ENCODE data around the gene FRMD8. TPM values are rescaled to one million over a fixed set of nuclear protein-coding genes. Genes with fewer than 3 reads are reported as not detected.

FRMD8 gene
- total and polyA plus RNA-seq, 9 of the 15 experiments (the other 6 are each of a cell fraction or from before 2014, with no cell fraction given) = 4.5 to 54.5 (median 15.8) TPM

GRCh38 chr11:65418681-65419459 lies 32.4 kb downstream of the FRMD8 start (continued):
- TF ChIP-seq ETV1 (tag; conservative IDR thresholded peaks at IDR 0.05; ENCODE audit: low read depth) (peak; percentile 90), CREB3L1 (IDR thresholded peaks at IDR 0.05; ENCODE audit: borderline replicate concordance, low read depth) (peak; percentile 60; the same call in 1 of the 2 replicates), CHCHD3 (CRISPR knock-in tag; IDR thresholded peaks at IDR 0.05) (no peak), ZNF518B (CRISPR knock-in tag; IDR thresholded peaks at IDR 0.05) (no peak), POLR2B (IDR thresholded peaks at IDR 0.05; ENCODE audit: low read depth, partially characterized antibody) (peak; percentile 80), ZNF277 (CRISPR knock-in tag; IDR thresholded peaks at IDR 0.05; ENCODE audit: borderline replicate concordance) (no peak), TEAD1 (CRISPR knock-in tag; IDR thresholded peaks at IDR 0.05) (peak; percentile 37 to 63; a peak in 3 of 4 replicates), NONO (IDR thresholded peaks at IDR 0.05; ENCODE audit: low read depth in 2 of 2, low read length in 1 of 2) (no peak), ZNF274 (IDR thresholded peaks at IDR 0.05; ENCODE audit: borderline replicate concordance, low read depth, low read length) (no peak), THRAP3 (IDR thresholded peaks at IDR 0.05; ENCODE audit: borderline replicate concordance) (no peak), ZNF79 (CRISPR knock-in tag; IDR thresholded peaks at IDR 0.05; ENCODE audit: low read depth) (no peak), CHD2 (IDR thresholded peaks at IDR 0.05; ENCODE audit: low read depth, low read length) (no peak), ZNF316 (IDR thresholded peaks at IDR 0.05) (peak; percentile 98), ELK1 (CRISPR knock-in tag; IDR thresholded peaks at IDR 0.05) (no peak), HDAC8 (tag; IDR thresholded peaks at IDR 0.05) (peak; percentile 39; the same call in 1 of the 2 replicates), ZNF764 (CRISPR knock-in tag; IDR thresholded peaks at IDR 0.05; ENCODE audit: low read depth) (no peak), NFE2 (IDR thresholded peaks at IDR 0.05; ENCODE audit: low read depth) (peak; percentile 100), GATAD2A (IDR thresholded peaks at IDR 0.05) (peak; percentile 69), GABPB2 (CRISPR knock-in tag; conservative IDR thresholded peaks at IDR 0.05) (no peak), PHTF2 (CRISPR knock-in tag; IDR thresholded peaks at IDR 0.05) (no peak), ZNF165 (CRISPR knock-in tag; IDR thresholded peaks at IDR 0.05; ENCODE audit: borderline replicate concordance) (no peak; the same call in 1 of the 2 replicates), ZNF436 (CRISPR knock-in tag; IDR thresholded peaks at IDR 0.05) (no peak)

All from K562 (cell line).